DND-41 (cell line): ENCODE results near the gene MUCL3.

Experiments used
- ATAC-seq: fragments of 200-7000 bp; cut with Tn5 transposase; 3 replicates; pipeline ENCODE4 v1.9.1; 2021; ENCODE audit warnings: low read depth; ENCODE audit not compliant: insufficient read depth
- DNase-seq: peaks from one replicate; pipeline ENCODE4 v3.0.0-alpha.2; 2020
- H2AFZ ChIP-seq: 2 replicates; pipeline ENCODE4 v1.6.0; 2012; ENCODE audit warnings: low read depth, low read length
- H3K27ac ChIP-seq: 2 replicates; pipeline ENCODE4 v1.5.1; 2012; ENCODE audit warnings: low read length, inconsistent platforms
- H3K27me3 ChIP-seq: fragments of 200-600 bp; sonication (generic); 2 replicates; pipeline ENCODE4 v1.6.0; 2012; ENCODE audit warnings: low read length, mild to moderate bottlenecking, inconsistent platforms; ENCODE audit not compliant: insufficient read depth, poor library complexity
- H3K36me3 ChIP-seq: 2 replicates; pipeline ENCODE4 v1.5.1; 2012; ENCODE audit warnings: low read length, inconsistent platforms; ENCODE audit not compliant: insufficient read depth
- H3K4me1 ChIP-seq: 2 replicates; pipeline ENCODE4 v1.5.1; 2012; ENCODE audit warnings: mild to moderate bottlenecking, low read length; ENCODE audit not compliant: insufficient read depth
- H3K4me2 ChIP-seq: 2 replicates; pipeline ENCODE4 v1.6.0; 2012; ENCODE audit warnings: mild to moderate bottlenecking, moderate library complexity, low read length, inconsistent platforms; ENCODE audit not compliant: insufficient read depth
- H3K4me3 ChIP-seq, 2 experiments: fragments of 200-600 bp in 1 of 2; shearing (Covaris generic) in 1 of 2; 2 replicates each; pipeline ENCODE4 v1.5.1; 2012 to 2016; ENCODE audit warnings: inconsistent platforms in 2 of 2, low read length in 2 of 2, mild to moderate bottlenecking in 2 of 2, low read depth in 1 of 2, moderate library complexity in 1 of 2
- H3K79me2 ChIP-seq: 2 replicates; pipeline ENCODE4 v1.6.0; 2012; ENCODE audit warnings: low read length, inconsistent platforms; ENCODE audit not compliant: insufficient read depth
- H3K9ac ChIP-seq: 2 replicates; pipeline ENCODE4 v1.6.0; 2012; ENCODE audit warnings: low read depth, mild to moderate bottlenecking, inconsistent platforms, low read length, moderate library complexity
- H3K9me3 ChIP-seq: 2 replicates; pipeline ENCODE4 v1.5.1; 2012; ENCODE audit warnings: low read length, moderate library complexity, mild to moderate bottlenecking, inconsistent platforms; ENCODE audit not compliant: insufficient read depth, severe bottlenecking
- H4K20me1 ChIP-seq: 2 replicates; pipeline ENCODE4 v1.6.0; 2012; ENCODE audit warnings: low read length; ENCODE audit not compliant: insufficient read depth
- CTCF ChIP-seq: IDR thresholded peaks from 2 replicates; pipeline ENCODE4 v1.5.1; 2012; ENCODE audit warnings: borderline replicate concordance, low read length, moderate library complexity, mild to moderate bottlenecking; ENCODE audit not compliant: poor library complexity, severe bottlenecking; ENCODE audit errors: extremely low read depth
- EZH2 ChIP-seq: IDR thresholded peaks from 3 replicates; pipeline ENCODE4 v1.6.1; 2012; ENCODE audit warnings: borderline replicate concordance, low read depth, mild to moderate bottlenecking, moderate library complexity, low read length, inconsistent platforms; ENCODE audit not compliant: severe bottlenecking

Gene MUCL3

GRCh38 chr6:30894935-30895334 lies 45.8 kb upstream of the MUCL3 start:
- peaks cover 83% of the 10 kb centered on the region for H3K36me3 ChIP-seq
- H3K27ac ChIP-seq = no peak overlapping the region
- no peak overlapping the region for H3K4me2 ChIP-seq
- H3K9me3 ChIP-seq = no peaks in the 10 kb centered on the region
- H2AFZ ChIP-seq = no peak overlapping the region
- ATAC-seq (no peak), DNase-seq (no peak)
- H3K4me3 ChIP-seq = no peak overlapping the region
- H3K27me3 ChIP-seq = no peaks in the 10 kb centered on the region
- 0 out of 2 replicates have a peak, but pooled peaks cover under 1% of the 10 kb centered on the region for H3K4me1 ChIP-seq
- peaks cover 5% of the 10 kb centered on the region; the same call in 1 of the 2 replicates for H4K20me1 ChIP-seq
- no peaks in the 10 kb centered on the region for H3K79me2 ChIP-seq
- TF ChIP-seq EZH2 = no peak
- no peak for TF ChIP-seq CTCF
- no peak overlapping the region for H3K9ac ChIP-seq

- no peak overlapping the region for H3K4me3 ChIP-seq
- DNase-seq (no peak), ATAC-seq (no peak)
- no peak for TF ChIP-seq EZH2
- no peak for TF ChIP-seq CTCF
- no peaks in the 10 kb centered on the region for H3K4me1 ChIP-seq
- no peaks in the 10 kb centered on the region for H3K9me3 ChIP-seq
- peaks cover 79% of the 10 kb centered on the region for H3K36me3 ChIP-seq
- peaks cover 5% of the 10 kb centered on the region; the same call in 1 of the 2 replicates for H4K20me1 ChIP-seq
- H3K27me3 ChIP-seq = no peaks in the 10 kb centered on the region
- H3K9ac ChIP-seq = no peak overlapping the region
- no peak overlapping the region for H3K27ac ChIP-seq
- no peak overlapping the region for H3K4me2 ChIP-seq
- H3K79me2 ChIP-seq = no peaks in the 10 kb centered on the region
- H2AFZ ChIP-seq = no peak overlapping the region
Measured at GRCh38 chr6:30895343-30895742, 45.4 kb upstream of the MUCL3 start.

GRCh38 chr6:30896541-30896940 lies 44.2 kb upstream of the MUCL3 start:
- Histone ChIP-seq H2AFZ (no peak overlapping the region), H3K27me3 (no peaks in the 10 kb centered on the region), H3K79me2 (no peaks in the 10 kb centered on the region), H3K4me1 (no peaks in the 10 kb centered on the region), H3K27ac (no peak overlapping the region), H3K36me3 (peaks cover 69% of the 10 kb centered on the region), H3K4me3 (no peak overlapping the region), H4K20me1 (no peaks in the 10 kb centered on the region), H3K9me3 (no peaks in the 10 kb centered on the region), H3K4me2 (no peak overlapping the region), H3K9ac (no peak overlapping the region)
- ATAC-seq (no peak), DNase-seq (no peak)
- TF ChIP-seq CTCF = no peak
- TF ChIP-seq EZH2 = no peak

- H2AFZ ChIP-seq = no peak overlapping the region
- TF ChIP-seq CTCF = no peak
- no peak for TF ChIP-seq EZH2
- ATAC-seq (no peak), DNase-seq (no peak)
- no peaks in the 10 kb centered on the region for H3K9me3 ChIP-seq
- H3K79me2 ChIP-seq = no peaks in the 10 kb centered on the region
- no peak overlapping the region for H3K4me2 ChIP-seq
- no peaks in the 10 kb centered on the region for H3K4me1 ChIP-seq
- peaks cover 56% of the 10 kb centered on the region for H3K36me3 ChIP-seq
- no peak overlapping the region for H3K27ac ChIP-seq
- H3K27me3 ChIP-seq = no peaks in the 10 kb centered on the region
- H3K4me3 ChIP-seq = no peak overlapping the region
- H3K9ac ChIP-seq = no peak overlapping the region
- H4K20me1 ChIP-seq = no peaks in the 10 kb centered on the region
Measured at GRCh38 chr6:30897882-30898281, 42.9 kb upstream of the MUCL3 start.
